Dendritic cell treated with granulocyte-macrophage colony-stimulating factor and Interleukin-4, amounts not matched to agents 40 ng/mL and 50 ng/mL, for 4 days (primary cell): ENCODE measurements around the gene CILP2.

Experiments used
- H3K27ac Mint-ChIP-seq: one replicate; pipeline ENCODE4 v1.8.0; 2022; ENCODE audit warnings: mild to moderate bottlenecking, mixed read lengths
- H3K27me3 Mint-ChIP-seq: one replicate; pipeline ENCODE4 v1.8.0; 2022; ENCODE audit warnings: mild to moderate bottlenecking, mixed read lengths
- H3K36me3 Mint-ChIP-seq: one replicate; pipeline ENCODE4 v1.8.0; 2022; ENCODE audit warnings: low read depth, mixed read lengths
- H3K4me1 Mint-ChIP-seq: one replicate; pipeline ENCODE4 v1.8.0; 2022; ENCODE audit warnings: low read depth, mixed read lengths
- H3K4me3 Mint-ChIP-seq: one replicate; pipeline ENCODE4 v1.8.0; 2022; ENCODE audit warnings: mild to moderate bottlenecking, moderate library complexity, mixed read lengths
- H3K9me3 Mint-ChIP-seq: one replicate; pipeline ENCODE4 v1.8.0; 2022; ENCODE audit warnings: mixed read lengths
- intact Hi-C: fragments of 100-400 bp; cut with micrococcal nuclease; formaldehyde crosslinking; loops from one replicate; pipeline ENCODE4 v1.15.0; 2022

The CILP2 gene

DNA sequence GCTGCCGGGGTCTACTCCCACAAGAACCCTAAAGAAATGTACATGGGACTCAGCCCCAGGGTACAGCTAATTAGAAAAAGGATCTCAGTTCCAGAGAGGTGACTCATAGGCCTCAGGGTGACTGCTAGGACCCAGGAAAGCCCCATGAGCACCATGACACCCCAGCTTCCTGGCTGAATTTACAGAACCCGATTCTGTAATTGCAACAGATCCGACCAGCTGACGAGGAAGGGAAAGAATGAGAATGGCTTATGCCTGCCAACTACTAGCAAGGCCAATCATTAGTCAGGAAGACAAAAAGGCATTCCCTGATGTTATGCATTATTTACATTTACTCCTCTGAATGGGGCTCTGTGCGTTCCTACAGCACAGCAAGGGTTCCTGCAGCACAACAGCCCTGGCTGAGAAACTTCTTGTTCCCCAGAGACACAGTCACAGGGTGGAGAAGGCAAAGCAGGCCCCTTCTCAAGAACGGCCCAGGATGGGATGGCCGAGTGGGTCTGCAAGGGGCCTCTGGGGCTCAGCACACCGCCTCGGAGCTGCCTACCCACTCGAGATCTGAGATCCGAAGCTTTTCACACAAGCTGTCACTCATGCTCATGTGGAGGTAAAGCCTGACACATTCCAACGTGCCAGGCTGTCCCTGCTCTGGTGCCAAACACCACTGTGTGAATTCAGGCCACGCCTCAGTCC lies 53.2 kb downstream of the CILP2 start:
- peak overlapping the region; percentile 76 for H3K27ac Mint-ChIP-seq
- H3K27me3 Mint-ChIP-seq = no peaks in the 10 kb centered on the region
- no peaks in the 10 kb centered on the region for H3K36me3 Mint-ChIP-seq
- no peaks in the 10 kb centered on the region for H3K9me3 Mint-ChIP-seq
- intact Hi-C loops = no loop called here
- peaks cover 24% of the 10 kb centered on the region for H3K4me1 Mint-ChIP-seq
- no peak overlapping the region for H3K4me3 Mint-ChIP-seq

DNA sequence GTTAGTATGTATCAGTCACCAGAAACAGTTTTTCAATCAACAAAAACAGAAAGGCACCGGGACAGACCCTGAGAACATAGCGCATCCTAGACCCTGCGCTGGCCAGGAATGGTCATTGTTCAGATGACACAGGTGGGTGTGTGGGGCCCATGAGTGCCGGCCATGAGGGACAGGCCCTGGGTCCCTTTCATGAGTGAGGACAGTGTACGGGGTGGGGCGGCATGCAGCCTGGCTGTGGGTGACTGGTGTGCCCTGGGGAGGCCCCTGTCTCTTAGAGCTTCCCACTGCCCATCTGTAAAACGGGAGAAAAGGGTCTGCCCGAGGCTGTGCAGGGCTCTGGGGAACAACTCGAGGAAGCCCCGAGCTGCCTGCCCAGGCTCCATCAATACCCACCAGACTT lies 54.6 kb downstream of the CILP2 start:
- H3K27ac Mint-ChIP-seq = no peak overlapping the region
- peaks cover 24% of the 10 kb centered on the region for H3K4me1 Mint-ChIP-seq
- intact Hi-C loops = no loop called here
- H3K27me3 Mint-ChIP-seq = no peaks in the 10 kb centered on the region
- no peaks in the 10 kb centered on the region for H3K36me3 Mint-ChIP-seq
- no peak overlapping the region for H3K4me3 Mint-ChIP-seq
- H3K9me3 Mint-ChIP-seq = no peaks in the 10 kb centered on the region

DNA sequence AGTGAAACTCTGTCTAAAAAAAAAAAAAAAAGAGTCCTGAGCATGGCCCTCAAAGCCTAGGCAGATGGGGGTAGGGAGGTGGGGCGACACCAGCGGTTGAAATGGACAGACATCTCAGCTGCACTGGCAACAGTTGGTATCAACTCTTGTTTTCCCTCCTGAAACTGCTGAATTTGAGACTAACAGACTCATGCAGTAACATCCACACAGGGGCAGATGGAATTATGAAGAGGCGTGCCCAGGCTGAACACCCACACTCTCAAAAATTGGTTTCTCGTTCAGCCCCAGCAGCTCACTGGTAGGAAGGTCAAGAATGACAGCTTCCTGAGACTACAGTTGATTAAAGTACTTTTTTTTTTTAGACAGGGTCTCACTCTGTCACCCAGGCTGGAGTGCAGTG lies 56.3 kb downstream of the CILP2 start:
- H3K9me3 Mint-ChIP-seq = no peaks in the 10 kb centered on the region
- H3K27ac Mint-ChIP-seq = no peak overlapping the region
- no peaks in the 10 kb centered on the region for H3K36me3 Mint-ChIP-seq
- H3K4me3 Mint-ChIP-seq = no peak overlapping the region
- peaks cover 24% of the 10 kb centered on the region for H3K4me1 Mint-ChIP-seq
- no peaks in the 10 kb centered on the region for H3K27me3 Mint-ChIP-seq
- intact Hi-C loops = no loop called here

DNA sequence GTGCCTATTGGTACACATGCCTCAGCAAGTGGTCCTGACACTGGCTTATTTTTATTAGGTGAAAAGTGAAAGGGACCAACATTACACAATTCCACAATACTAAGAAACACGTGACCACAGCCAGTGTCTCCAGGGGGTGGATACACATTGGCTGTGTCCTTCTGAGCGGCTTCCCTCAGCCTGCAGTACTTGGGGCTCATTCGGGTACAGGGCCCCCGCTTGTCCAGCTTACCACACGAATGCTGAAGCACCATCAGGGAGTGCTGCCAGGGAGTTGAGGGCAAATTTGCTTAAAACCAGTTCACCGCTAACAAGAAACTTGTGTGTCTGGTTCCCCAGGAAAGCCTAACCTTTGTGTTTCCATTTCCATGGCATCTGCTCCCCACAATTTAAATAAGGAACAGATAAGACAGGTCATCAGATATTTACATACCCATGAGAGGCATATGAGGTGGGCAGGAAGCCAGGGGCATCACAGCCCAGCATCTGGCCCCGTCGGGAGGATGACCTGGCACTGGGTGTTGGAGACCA lies 57.2 kb downstream of the CILP2 start:
- Mint-ChIP-seq H3K27me3 (no peaks in the 10 kb centered on the region), H3K4me3 (no peak overlapping the region), H3K4me1 (peaks cover 20% of the 10 kb centered on the region), H3K27ac (no peak overlapping the region), H3K36me3 (no peaks in the 10 kb centered on the region), H3K9me3 (no peaks in the 10 kb centered on the region)
- intact Hi-C loops = no loop called here
